Measurements from ENCODE around the gene CDX1. TPM values are rescaled to one million over a fixed set of nuclear protein-coding genes. Genes with fewer than 3 reads are reported as not detected.

Gene CDX1
- total and polyA plus RNA-seq, 2 of the 8 experiments (the other 6 are each of a cell fraction or from before 2014, with no cell fraction given): not detected

DNA sequence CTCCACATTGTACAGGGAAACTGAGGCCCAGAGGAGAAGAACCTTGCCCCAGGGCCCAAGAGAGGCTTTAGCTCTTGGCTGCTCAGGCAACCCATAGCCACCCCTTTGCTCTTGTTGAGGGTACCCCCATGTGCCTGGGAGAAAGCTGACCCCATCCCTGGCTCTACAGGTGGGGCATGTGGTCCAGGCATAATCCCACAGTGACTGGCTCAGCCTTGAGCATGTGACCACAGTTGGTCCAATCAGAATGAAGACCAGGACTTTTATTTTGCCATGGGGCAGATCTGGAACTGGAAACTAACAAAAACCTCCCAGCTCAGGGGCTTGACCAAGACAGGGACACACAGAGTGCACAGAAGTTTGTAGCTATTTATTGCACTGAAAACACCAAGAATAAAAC, 52.6 kb downstream of the CDX1 start:
- FAIRE-seq: no peak
- POLR2A ChIA-PET (ENCODE audit: partially characterized antibody): interaction anchor here (1.7 kb wide), 1 partner anchor 60 kb away, joined by 4 read pairs; no protein-coding TSS in a partner anchor

More for the DNA sequence above, 52.6 kb downstream of the CDX1 start:
- Histone ChIP-seq H3K36me3 (ENCODE audit: control insufficient read depth in 2 of 4, insufficient read depth in 4 of 4, low read length in 3 of 4) (no peaks in the 10 kb centered on the region), H3K4me1 (replicated peaks in 1 of 4; ENCODE audit: control insufficient read depth in 3 of 4, insufficient read depth in 4 of 4, low read length in 3 of 4) (0 out of 7 replicates have a peak, but pooled peaks cover 0 to 3% (median 0%) of the 10 kb centered on the region in 4 experiments), H3K56ac (replicated peaks; ENCODE audit: insufficient read length, low read depth, low read length) (no peak overlapping the region), H2AFZ (ENCODE audit: low read length) (no peak overlapping the region), H2BK15ac (ENCODE audit: low read length) (no peak overlapping the region), H3K23ac (ENCODE audit: insufficient read length) (no peak overlapping the region), H3K9me3 (ENCODE audit: insufficient read depth in 2 of 2, low read depth in 1 of 2, low read length in 1 of 2) (no peaks in the 10 kb centered on the region), H2BK5ac (ENCODE audit: low read depth, low read length) (no peak overlapping the region), H2BK12ac (ENCODE audit: low read depth, low read length) (no peak overlapping the region), H3K4ac (replicated peaks; ENCODE audit: insufficient read length, low read depth, low read length) (no peak overlapping the region), H2BK120ac (replicated peaks; ENCODE audit: low read depth, low read length) (no peak overlapping the region), H3K79me1 (ENCODE audit: low read depth, low read length) (no peaks in the 10 kb centered on the region), H2AK5ac (ENCODE audit: low read depth, low read length) (no peak overlapping the region), H3K27me3 (replicated peaks in 1 of 4; ENCODE audit: control insufficient read depth in 3 of 4, extremely low read depth in 1 of 4, insufficient read depth in 3 of 4, low read length in 3 of 4) (peaks cover 0 to 6% (median 4%) of the 10 kb centered on the region in 4 experiments; a peak in 3 of 7 replicates), H3K27ac (ENCODE audit: low read depth, low read length) (no peak overlapping the region), H2BK20ac (ENCODE audit: low read length) (no peak overlapping the region), H4K5ac (ENCODE audit: insufficient read length, low read depth, low read length) (no peak overlapping the region), H4K91ac (replicated peaks; ENCODE audit: insufficient read length, low read length) (peak overlapping the region; percentile 41), H3K4me3 (ENCODE audit: extremely low read depth in 1 of 4, insufficient read depth in 2 of 4, low read depth in 3 of 4, low read length in 4 of 4) (no peak overlapping the region), H3K23me2 (ENCODE audit: low read depth, low read length) (no peaks in the 10 kb centered on the region), H3K9ac (replicated peaks in 1 of 4; ENCODE audit: extremely low read depth in 1 of 4, low read depth in 3 of 4, low read length in 3 of 4) (no peak overlapping the region), H4K8ac (ENCODE audit: extremely low read depth, insufficient read depth, low read length) (no peak overlapping the region), H4K20me1 (replicated peaks in 1 of 2; ENCODE audit: control insufficient read depth in 1 of 2, insufficient read depth in 2 of 2, low read length in 2 of 2) (no peaks in the 10 kb centered on the region), H3K4me2 (ENCODE audit: insufficient read depth in 1 of 2, low read depth in 2 of 2, low read length in 2 of 2) (no peak overlapping the region), H3K79me2 (ENCODE audit: control insufficient read depth in 1 of 2, insufficient read depth in 2 of 2, low read length in 2 of 2) (no peaks in the 10 kb centered on the region), H3K18ac (ENCODE audit: extremely low read depth, low read length) (no peak overlapping the region), H3K14ac (ENCODE audit: insufficient read length) (no peak overlapping the region)
- TF ChIP-seq TAF7 (optimal IDR thresholded peaks at IDR 0.05; ENCODE audit: borderline replicate concordance, low read depth, low read length) (no peak), CHD1 (IDR thresholded peaks at IDR 0.05; ENCODE audit: low read depth, low read length) (no peak), GABPA (IDR thresholded peaks at IDR 0.05; ENCODE audit: borderline replicate concordance, insufficient read depth, low read length) (no peak), POU5F1 (IDR thresholded peaks at IDR 0.05; ENCODE audit: low read depth, low read length) (no peak), USF2 (IDR thresholded peaks at IDR 0.05; ENCODE audit: low read length) (peak; percentile 58), ZNF274 (IDR thresholded peaks at IDR 0.05; ENCODE audit: borderline replicate concordance, extremely low read depth, low read length) (no peak), CTBP2 (IDR thresholded peaks at IDR 0.05; ENCODE audit: borderline replicate concordance, insufficient read depth, insufficient read length, low read length) (no peak)
- CTCF ChIA-PET (ENCODE audit: partially characterized antibody): interaction anchor here (0.7 to 22.9 kb wide), 28 partner anchors 8 to 172 kb away, joined by 3 to 406 read pairs (median 6); partner anchors contain the start of genes CDX1, PDGFRB and SLC6A7
- DNase-seq (ENCODE audit: low read depth in 1 of 2, low spot score in 2 of 2): no peak

Measured in H1 (cell line).